ENCODE data around the gene KDM5B. TPM values are rescaled to one million over a fixed set of nuclear protein-coding genes. Genes with fewer than 3 reads are reported as not detected.

KDM5B gene
- total RNA-seq, 1 donor from 2014 or later = 17.1 TPM

DNA sequence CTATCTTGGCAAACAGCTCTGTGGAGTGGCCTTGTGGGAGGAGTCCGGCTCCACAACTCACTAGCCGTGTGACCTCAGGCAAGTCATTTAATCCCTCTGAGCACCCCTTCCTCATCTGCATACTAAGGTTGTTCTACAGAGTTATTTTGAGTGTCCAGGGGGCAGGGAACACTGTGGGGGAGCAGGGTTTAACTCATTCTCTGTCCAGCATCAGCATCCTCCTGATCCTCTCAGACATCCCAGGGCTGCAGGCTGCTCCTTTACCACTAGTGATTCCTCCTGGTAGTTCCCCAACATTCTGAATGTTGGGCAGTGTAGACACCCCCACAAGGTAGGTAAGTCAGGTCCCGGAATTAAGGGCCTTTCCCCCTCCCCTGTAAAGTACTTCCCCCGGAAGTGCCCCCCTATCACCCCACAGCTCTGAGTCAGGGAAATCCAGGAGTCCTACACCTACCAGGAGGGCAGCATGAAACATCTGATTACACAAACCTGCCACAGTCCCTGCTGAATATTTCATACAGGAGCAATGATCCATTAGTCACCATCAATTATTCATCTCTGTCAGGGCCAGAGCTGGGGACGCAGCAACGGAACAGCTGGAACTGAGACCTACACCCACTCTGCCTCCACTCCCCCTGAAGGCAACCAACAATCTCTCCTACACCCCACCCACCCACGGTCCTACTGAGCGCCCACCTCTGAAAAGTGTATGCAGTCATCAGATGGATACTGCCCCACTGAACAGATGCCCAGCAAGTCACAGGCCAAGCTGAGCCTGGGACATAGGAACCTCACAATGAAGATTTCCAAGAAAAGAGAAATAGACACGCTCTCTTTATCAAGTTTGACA, 118.5 kb downstream of the KDM5B start:
- DNase-seq (ENCODE audit: low spot score) (no peak), ATAC-seq (no peak)

DNA sequence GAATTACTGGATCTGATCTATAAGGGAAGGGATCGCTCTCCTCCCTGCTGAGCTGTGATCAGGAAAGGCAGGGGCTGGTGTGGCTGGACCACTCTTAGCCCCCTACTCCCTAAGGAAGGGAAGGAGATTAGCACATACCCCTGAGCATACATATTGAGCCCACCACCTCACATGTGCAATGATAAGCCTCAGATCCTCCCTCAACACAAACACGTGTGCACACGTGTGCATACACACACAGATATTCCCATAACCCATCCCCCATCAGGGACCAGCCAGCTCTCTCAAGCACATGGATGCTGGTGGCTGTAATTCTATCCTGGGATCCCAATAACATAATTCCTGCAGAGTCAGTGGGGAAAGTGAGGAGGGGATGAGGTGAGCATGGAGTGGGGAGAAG, 119.1 kb downstream of the KDM5B start:
- no peak for ATAC-seq
- no peak for DNase-seq (ENCODE audit: low spot score)

DNA sequence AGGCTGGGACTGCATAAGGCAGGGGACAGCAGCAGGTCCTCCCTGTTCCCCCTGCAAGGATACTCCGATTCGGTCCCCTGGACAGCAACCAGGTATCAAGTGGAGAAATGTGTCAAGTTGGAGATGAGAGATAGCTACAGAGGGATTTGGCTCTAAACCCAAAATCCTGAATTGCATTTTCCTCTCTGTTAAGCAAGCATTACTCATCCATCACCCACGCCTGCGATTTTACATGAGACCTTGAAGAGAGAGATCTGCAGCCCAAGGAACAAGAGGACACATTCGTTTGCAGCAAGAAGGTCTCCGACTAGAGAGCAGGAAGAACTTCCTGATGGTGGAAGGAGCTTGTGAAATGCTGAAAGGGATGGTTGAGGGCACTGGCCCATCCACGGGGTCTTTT, 119.8 kb downstream of the KDM5B start:
- DNase-seq (ENCODE audit: low spot score) (no peak), ATAC-seq (no peak)

DNA sequence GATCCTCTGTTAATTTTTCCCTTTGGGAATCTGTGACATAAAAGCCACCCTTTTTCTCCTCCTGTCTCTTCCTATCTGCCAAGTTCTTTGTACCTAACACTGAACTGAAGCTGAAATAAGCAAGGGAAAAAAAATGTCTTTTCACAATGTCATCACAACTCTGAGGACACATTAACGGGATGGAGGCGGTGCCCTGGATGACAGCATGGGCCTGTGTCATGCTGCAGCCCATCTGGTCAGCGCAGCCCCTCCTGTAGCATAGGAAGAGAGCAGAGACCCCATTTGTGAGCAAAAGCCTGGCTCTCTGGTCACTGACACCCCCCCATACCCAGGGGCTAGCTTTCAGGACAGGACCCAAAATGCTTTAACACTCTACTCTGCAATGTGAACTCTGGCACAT, 120.4 kb downstream of the KDM5B start:
- ATAC-seq (no peak), DNase-seq (ENCODE audit: low spot score) (no peak)

DNA sequence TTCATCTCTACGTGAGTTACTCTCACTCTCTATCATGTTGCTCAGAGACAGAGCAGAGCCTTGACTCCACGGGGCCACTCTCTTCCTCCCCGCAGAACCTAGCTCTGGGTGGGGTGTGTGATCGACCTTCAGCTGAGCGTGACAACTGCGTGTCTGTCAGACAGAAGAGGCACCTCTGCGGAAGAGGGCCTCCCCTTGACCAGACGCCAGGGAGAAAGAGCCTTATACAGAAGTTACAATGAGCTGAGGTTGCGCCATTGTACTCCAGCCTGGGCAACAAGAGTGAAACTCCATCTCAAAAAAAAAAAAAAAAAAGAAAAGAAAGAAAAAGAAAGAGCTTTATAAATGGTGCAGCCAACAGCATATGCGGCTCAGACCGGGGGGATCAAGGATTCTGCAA, 120.9 kb downstream of the KDM5B start:
- ATAC-seq (no peak), DNase-seq (ENCODE audit: low spot score) (no peak)

DNA sequence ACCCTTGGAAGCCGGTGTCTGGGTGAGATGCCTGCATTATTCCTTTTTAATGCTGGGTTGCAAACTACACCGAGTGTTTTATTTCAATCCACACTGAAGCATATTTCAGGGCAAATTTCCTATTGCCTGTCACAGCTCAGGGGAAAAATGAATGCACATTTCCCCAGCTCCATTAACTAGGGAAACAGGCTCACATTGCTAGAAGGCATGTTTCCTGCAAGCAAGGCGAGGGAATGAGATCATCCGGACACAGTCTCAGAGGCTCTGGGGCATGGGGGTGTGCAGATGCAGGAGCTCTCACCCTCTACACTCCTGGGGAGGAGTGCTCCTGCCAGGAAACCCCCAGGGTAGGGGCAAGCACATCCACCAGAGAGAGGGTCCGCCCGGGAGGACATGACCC, 122.6 kb downstream of the KDM5B start:
- ATAC-seq (no peak), DNase-seq (ENCODE audit: low spot score) (no peak)

DNA sequence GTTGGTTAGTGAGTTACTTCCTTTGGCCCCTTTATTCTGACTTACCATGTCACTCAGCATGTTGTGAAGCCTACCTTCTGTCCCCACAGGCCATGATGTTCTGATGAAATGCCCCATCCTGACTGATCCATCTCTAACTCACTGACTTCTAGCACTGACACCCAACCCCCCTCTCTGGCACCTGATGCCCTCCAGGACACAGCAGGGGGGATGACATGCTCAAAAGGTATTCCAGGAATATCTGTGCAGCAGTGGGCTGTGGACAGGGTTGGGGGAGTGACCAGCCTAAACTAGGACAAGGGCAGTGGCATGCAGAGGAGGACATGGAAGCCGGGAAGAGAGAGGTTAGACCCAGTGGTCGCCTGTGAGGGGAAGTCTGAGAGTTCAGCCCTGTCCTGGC, 123.5 kb downstream of the KDM5B start:
- no peak for ATAC-seq

DNA sequence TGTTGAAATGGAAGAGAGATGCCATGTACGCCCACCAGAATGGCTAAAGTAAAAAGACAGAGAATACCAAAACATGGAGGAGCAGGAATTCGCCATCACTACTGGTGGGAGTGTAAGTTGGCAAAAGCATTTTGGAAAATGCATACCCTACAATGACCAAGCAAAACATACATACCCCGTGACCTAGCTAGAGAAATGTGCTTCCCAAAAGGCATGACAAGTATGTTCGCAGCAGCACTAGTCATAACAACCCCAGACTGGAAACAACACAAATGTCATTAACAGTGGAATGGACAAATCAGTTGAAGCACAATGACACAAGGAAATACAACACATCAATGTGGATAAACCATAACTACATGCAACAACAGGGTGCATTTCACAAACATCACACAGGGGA, 125.2 kb downstream of the KDM5B start:
- ATAC-seq (no peak), DNase-seq (ENCODE audit: low spot score) (no peak)

More for the DNA sequence above, 123.5 kb downstream of the KDM5B start:
- no peak for DNase-seq (ENCODE audit: low spot score)

DNA sequence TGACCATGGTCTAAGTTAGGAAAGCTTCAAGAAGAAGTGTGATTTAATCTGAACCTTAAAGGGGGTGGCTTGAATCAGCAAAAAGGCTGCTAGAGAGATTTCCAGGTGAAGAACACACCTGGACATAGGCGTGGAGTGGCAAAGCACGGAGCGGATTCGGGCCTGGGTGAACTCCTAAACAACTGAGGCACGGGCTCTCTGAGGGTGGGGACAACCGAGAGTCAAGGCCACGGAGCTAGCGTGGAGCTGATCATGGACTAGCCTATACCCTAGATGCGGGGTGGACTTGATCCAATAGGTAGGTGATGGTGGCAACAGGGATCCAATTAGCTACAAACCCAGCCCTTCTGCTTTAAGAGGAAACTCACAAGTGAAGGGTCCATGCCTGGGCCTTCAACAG, 125.7 kb downstream of the KDM5B start:
- ATAC-seq (no peak), DNase-seq (ENCODE audit: low spot score) (no peak)

DNA sequence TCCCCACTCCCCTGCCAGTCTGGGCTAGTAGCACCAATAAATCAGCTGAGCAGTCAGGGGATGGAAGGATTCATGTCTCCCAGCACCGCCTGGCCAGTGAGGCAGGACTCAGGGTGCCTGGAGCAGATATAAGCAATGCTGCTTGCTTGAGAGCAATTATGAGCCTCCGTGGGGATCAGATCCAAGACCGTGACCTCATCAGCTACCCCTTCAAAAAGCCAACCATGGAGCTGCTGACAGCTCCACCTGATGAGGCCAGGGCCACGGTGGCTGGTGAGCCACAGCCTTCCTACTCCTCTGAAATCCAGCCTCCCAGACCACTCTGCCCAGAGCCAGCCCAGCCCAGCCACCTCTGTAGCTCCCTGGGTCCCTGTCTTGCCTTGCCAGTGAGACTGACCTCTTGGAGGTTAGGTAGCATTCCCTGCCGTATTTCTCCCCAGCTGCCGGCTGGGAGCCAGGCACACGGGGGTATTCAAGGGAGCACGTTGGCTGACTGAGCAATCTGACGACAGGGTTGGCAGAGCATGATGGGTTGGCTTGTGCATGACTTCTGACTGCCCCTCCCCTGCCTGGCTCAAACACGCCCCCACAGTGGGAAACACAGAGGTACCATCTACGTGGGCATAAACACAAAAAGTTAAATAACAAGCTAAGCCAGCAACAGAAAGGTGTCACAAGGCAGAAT, 126.3 kb downstream of the KDM5B start:
- no peak for DNase-seq (ENCODE audit: low spot score)
- no peak for ATAC-seq

DNA sequence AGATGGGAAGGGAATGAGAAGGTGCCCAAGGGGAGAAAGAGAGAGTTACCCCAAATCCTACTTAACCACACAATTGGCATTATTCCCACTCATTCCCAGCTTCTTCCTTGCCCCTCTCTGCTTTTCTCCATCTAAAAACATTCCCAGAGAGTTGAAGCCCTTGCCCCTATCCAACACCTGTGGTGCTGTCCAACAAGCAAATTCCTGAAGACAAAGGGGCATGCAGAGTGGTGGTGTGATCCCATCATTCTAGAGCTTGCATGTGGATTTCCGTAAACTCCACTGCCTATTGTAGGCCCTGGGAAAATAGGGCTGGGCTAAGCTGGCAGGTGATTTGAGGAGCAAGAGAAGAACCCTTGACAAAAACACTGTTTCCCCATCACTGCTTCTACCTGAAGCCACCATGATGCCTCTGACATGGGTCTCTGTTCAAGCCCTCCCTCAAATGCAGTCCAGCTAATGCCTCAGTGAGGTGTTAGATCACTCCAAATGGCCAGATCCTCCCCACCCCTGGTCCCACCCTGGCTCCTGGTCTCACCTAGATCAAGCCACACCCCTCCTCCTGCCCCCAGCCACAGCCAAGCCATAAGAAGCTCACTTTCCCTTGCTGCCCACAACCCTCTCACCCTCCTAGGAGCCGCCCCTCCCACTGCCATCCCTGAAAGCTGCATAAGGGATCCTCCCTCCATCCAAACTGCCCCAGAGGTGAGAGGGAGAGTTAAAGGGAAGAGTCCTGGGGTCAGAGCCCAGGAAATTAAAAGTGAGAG, 127.5 kb downstream of the KDM5B start:
- no peak for ATAC-seq
- DNase-seq (ENCODE audit: low spot score) = no peak

DNA sequence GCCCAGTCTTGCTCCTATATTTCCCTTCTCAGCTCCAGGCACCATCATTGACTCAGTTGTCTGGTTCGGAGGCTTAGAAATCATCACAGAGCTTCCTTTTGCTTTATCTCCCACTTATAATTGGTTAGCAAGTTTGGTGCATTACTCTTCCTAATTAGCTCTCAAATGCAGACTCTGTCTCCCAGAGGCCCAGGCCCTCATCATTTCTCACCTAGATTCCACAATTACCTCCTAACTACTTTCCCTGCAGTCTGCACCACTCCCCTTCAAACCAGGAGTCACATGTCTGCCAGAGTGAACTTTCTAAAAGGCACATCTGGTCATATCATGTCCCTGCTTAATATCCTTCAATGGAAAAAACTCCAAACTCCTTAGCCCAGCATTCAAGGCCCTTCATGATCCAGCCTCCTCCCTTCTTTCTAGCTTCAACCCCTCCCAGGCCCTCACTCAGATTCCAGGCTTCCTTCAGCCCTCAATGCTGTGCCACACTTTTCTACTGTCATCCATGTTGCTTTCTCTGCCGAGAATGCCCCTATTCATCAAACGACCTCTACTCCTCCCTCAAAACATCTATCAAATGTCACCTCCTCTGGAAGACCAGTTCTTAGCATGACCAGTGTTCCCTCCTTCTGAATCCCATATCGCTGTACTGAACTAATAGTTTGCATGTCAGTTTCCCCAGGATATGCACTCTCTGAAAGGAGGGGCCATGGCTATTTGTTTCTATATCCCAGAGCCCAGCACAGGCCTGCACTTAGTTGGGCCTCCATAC, 128.6 kb downstream of the KDM5B start:
- no peak for ATAC-seq
- DNase-seq (ENCODE audit: low spot score) = no peak

DNA sequence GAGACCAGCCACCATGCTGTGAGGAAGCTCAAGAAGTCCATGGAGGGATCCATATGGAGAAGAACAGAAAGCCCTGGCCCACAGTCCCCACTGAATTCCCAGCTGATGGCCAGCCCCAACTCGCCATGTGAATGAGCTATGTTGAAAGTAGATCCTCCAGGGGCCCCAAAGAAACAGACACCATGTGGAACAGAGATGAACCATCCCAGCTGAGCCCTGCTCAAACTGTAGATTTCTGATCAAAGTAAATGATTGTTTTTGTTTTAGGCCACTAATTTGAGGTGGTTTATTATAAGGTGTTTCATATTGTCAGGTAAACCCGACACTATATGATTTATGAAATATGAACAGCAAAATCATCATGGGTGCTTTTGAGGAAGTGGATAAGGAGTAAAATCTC, 130.8 kb downstream of the KDM5B start:
- no peak for DNase-seq (ENCODE audit: low spot score)
- ATAC-seq = no peak

Other genes with a start within 250 kb of the KDM5B start
- not detected for gene SYT2, start 98.0 kb downstream of the KDM5B start, total RNA-seq
- gene PCAT6, start 2.5 kb upstream of the KDM5B start, total RNA-seq = 0.65 TPM
- gene RABIF, start 80.7 kb upstream of the KDM5B start, total RNA-seq = 4.6 TPM
- gene KLHL12, start 118.8 kb upstream of the KDM5B start, total RNA-seq = 12.3 TPM
- 58.9 TPM for gene ADIPOR1, start 149.9 kb upstream of the KDM5B start, total RNA-seq
- gene CYB5R1, start 158.8 kb upstream of the KDM5B start, total RNA-seq = 34.7 TPM
- gene TMEM183A, start 199.0 kb upstream of the KDM5B start, total RNA-seq = 30.1 TPM
- 0.78 TPM for gene PPFIA4, start 218.1 kb upstream of the KDM5B start, total RNA-seq